Ascending aorta (tissue), 2 donors: ENCODE measurements around the gene EDDM3A. TPM values are rescaled to one million over a fixed set of nuclear protein-coding genes. Genes with fewer than 3 reads are reported as not detected.

Source experiments
- DNase-seq, 2 donors: peaks; one replicate each; pipeline ENCODE4 v3.0.0-alpha.2; 2019; ENCODE audit warnings: low spot score in 2 of 2
- H3K27ac ChIP-seq, 2 donors: fragments of 200-600 bp; sonication (generic); one replicate each; pipeline ENCODE4 v1.5.1; 2016 to 2017; ENCODE audit warnings: mild to moderate bottlenecking in 1 of 2
- H3K27me3 ChIP-seq: fragments of 200-600 bp; sonication (generic); one replicate; pipeline ENCODE4 v1.5.1; 2017
- H3K36me3 ChIP-seq, 2 donors: fragments of 200-600 bp; sonication (generic); one replicate each; pipeline ENCODE4 v1.5.1; 2016
- H3K4me1 ChIP-seq, 2 donors: fragments of 200-600 bp; sonication (generic); one replicate each; pipeline ENCODE4 v1.5.1; 2016 to 2017; ENCODE audit warnings: mild to moderate bottlenecking in 1 of 2
- H3K4me3 ChIP-seq, 2 donors: fragments of 200-600 bp; sonication (generic); one replicate each; pipeline ENCODE4 v1.5.1; 2016 to 2017; ENCODE audit warnings: mild to moderate bottlenecking in 1 of 2
- H3K9me3 ChIP-seq, 2 donors: fragments of 200-600 bp; sonication (generic); one replicate each; pipeline ENCODE4 v1.5.1; 2016
- intact Hi-C: fragments of 100-400 bp; cut with DNase I; formaldehyde crosslinking; loops from one replicate; pipeline ENCODE4 v1.15.1; 2023
- total RNA-seq: library from RNA; depleted of rRNA; stranded (reverse); fragments of >200 nt; gene quantifications from one replicate; pipeline ENCODE4 v1.1.0, GENCODE V29; 2016
- TF ChIP-seq, protein P1 (sequence below), 3 experiments: fragments of 200-600 bp in 2 of 3; fragments of 450-650 bp in 1 of 3; sonication (generic) in 2 of 3; IDR thresholded peaks; one replicate each; pipeline ENCODE4 v1.5.1; 2016 to 2019; ENCODE audit warnings: antibody characterized with exemption in 3 of 3, mild to moderate bottlenecking in 1 of 3, moderate library complexity in 1 of 3

Gene EDDM3A
- total RNA-seq, 1 donor from 2014 or later: not detected

DNA sequence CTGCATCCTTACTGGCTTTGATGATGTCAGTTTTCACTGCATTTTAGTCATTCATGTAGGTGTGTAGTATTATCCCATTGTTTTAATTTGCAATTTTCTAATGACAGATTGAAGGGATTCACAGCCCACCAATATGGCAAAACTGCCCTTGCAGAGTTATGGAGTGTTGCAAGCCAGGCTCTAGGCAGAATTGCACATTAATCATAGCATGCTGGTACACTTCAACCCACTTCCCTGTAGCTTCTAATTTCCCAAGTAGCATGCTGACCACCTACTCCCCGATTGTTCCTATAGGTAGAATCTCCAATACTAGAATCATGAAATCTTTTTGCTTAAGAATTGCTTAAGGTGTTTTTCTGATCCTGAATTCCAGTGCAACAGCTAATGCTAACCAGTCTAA is 30.2 kb downstream of the EDDM3A start:
- Histone ChIP-seq H3K27ac (no peak overlapping the region), H3K4me3 (no peak overlapping the region), H3K9me3 (no peaks in the 10 kb centered on the region), H3K27me3 (no peaks in the 10 kb centered on the region), H3K4me1 (no peaks in the 10 kb centered on the region), H3K36me3 (no peaks in the 10 kb centered on the region)
- DNase-seq: no peak
- TF ChIP-seq, protein P1, sequence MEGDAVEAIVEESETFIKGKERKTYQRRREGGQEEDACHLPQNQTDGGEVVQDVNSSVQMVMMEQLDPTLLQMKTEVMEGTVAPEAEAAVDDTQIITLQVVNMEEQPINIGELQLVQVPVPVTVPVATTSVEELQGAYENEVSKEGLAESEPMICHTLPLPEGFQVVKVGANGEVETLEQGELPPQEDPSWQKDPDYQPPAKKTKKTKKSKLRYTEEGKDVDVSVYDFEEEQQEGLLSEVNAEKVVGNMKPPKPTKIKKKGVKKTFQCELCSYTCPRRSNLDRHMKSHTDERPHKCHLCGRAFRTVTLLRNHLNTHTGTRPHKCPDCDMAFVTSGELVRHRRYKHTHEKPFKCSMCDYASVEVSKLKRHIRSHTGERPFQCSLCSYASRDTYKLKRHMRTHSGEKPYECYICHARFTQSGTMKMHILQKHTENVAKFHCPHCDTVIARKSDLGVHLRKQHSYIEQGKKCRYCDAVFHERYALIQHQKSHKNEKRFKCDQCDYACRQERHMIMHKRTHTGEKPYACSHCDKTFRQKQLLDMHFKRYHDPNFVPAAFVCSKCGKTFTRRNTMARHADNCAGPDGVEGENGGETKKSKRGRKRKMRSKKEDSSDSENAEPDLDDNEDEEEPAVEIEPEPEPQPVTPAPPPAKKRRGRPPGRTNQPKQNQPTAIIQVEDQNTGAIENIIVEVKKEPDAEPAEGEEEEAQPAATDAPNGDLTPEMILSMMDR (IDR thresholded peaks at IDR 0.05): no peak
- intact Hi-C loops: no loop called here

DNA sequence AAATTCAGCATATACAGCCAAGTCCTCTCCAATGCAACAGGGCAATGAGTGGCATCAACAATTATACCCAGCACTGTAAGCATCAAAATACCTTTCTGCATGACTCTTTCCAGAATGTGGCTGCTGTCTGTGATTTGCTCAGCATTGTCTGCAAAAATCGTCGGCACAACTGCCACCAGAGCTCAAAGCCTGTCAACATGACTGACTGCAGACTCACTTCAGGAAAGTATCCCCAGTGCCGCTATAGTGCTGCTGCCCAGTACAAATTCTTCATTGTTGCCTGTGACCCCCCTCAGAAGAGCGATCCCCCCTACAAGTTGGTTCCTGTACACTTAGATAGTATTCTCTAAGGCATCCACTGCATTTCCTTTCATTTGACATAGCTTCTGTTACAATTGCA is 36.1 kb downstream of the EDDM3A start:
- no peaks in the 10 kb centered on the region for H3K36me3 ChIP-seq
- intact Hi-C loops: no loop called here

DNA sequence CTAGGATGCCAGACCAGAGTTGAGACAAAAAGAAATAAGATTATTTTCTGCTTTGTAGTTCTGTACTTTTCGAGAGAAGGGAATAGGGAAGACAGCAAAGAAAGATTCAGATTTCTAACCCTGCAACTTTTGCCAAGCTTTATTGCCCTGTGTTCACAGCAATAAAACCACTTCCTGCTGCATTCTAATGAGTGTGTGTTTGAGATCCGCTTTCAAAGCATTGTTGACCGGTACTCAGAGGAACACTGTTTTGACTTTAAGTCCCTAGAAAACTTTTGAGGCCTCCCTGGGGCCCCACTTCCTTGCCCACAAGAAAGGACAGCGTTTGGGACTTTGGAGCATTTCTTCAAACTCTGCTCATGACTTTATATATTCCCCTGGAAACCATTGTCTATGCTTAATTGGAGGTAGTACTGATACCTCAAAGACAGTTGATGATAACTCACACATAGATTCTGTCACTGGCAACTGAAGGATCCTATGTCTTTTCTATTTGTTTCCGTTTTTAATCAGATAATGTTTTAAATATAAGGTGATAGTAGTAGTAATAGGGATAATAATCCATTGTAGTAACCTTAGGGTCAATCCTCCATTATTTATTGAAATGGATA is 36.7 kb downstream of the EDDM3A start:
- Histone ChIP-seq H3K27ac (peak overlapping the region in 1 of 2 donors; percentile 20), H3K4me1 (no peaks in the 10 kb centered on the region), H3K36me3 (no peaks in the 10 kb centered on the region), H3K4me3 (peak overlapping the region in 1 of 2 donors; percentile 38), H3K27me3 (no peaks in the 10 kb centered on the region), H3K9me3 (no peaks in the 10 kb centered on the region)
- intact Hi-C loops: no loop called here
- TF ChIP-seq, protein P1 (IDR thresholded peaks at IDR 0.05): no peak
- DNase-seq: no peak

More for the DNA sequence above, 36.1 kb downstream of the EDDM3A start:
- TF ChIP-seq, protein P1 (IDR thresholded peaks at IDR 0.05): no peak
- DNase-seq: no peak
- Histone ChIP-seq H3K4me1 (no peaks in the 10 kb centered on the region), H3K27ac (peak overlapping the region in 1 of 2 donors; percentile 20), H3K9me3 (no peaks in the 10 kb centered on the region), H3K27me3 (no peaks in the 10 kb centered on the region), H3K4me3 (peak overlapping the region in 1 of 2 donors; percentile 38)

DNA sequence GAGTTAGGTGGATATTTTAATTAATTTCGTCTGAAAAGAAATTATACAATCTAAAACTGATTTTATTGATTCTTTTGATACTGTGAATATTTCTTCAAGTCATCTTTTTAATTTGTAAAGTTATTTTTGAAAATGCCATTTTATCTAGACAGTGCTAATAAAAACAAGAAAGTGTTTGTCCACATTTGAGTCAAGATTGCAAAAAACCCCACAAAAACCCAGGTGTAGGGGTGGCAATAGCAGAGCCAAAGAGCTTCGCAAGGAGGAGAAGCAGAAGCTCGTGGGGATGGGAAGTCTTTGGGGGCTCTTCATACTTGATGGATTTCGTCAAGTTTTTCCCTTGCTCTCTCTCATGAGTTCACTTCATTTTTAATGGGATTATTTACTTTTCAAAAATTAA is 41.3 kb downstream of the EDDM3A start:
- TF ChIP-seq, protein P1 (IDR thresholded peaks at IDR 0.05): no peak
- Histone ChIP-seq H3K27me3 (no peaks in the 10 kb centered on the region), H3K4me3 (no peak overlapping the region), H3K9me3 (no peaks in the 10 kb centered on the region), H3K27ac (no peak overlapping the region), H3K36me3 (no peaks in the 10 kb centered on the region), H3K4me1 (no peaks in the 10 kb centered on the region)
- intact Hi-C loops: no loop called here
- DNase-seq: no peak

DNA sequence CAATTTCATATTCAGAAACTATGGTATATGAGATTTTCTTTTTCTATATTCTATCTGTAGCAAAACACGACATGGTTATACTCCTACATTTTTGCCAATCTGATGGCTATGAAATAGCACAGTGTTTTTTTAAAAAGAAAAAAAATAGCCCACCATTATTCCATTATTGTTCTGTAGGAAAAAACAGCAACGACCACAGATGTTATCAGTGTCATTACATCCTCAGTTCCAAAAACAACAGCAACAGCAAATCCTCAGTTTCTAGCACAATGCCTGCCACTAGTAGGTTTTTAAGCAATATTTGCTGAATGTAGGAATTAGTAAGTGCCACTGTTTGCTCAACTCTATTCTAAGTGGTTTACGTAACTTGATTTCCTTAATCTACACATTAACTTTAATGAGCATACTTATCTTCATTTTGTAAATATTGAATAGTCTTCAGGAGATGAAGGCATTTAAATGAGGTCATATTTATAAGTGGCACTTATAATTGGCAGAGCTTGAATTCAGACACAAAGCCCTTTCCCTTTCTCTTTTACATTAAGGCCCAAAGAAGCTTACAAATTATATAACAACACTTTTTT is 43.6 kb downstream of the EDDM3A start:
- H3K36me3 ChIP-seq: no peaks in the 10 kb centered on the region
- no peaks in the 10 kb centered on the region for H3K4me1 ChIP-seq
- TF ChIP-seq, protein P1 (IDR thresholded peaks at IDR 0.05): no peak
- intact Hi-C loops: no loop called here
- no peaks in the 10 kb centered on the region for H3K9me3 ChIP-seq
- H3K4me3 ChIP-seq: no peak overlapping the region
- DNase-seq: no peak
- no peaks in the 10 kb centered on the region for H3K27me3 ChIP-seq
- H3K27ac ChIP-seq: no peak overlapping the region
